ENCODE results near the gene RAD51B. TPM values are rescaled to one million over a fixed set of nuclear protein-coding genes. Genes with fewer than 3 reads are reported as not detected.

Gene RAD51B
- total RNA-seq, 1 experiment from 2014 or later, result 8.5 TPM

- TF ChIP-seq SIN3A (IDR thresholded peaks at IDR 0.05; ENCODE audit: borderline replicate concordance, insufficient read depth, low read depth, low read length), result no peak
- ChIA-PET POLR2A (interaction anchor here (0.7 kb wide), 1 partner anchor 706 kb away, joined by 5 read pairs; no protein-coding TSS in a partner anchor), CTCF (no interaction called here)
- H3K4me1 ChIP-seq (ENCODE audit: control insufficient read depth, insufficient read depth, low read length), result peaks cover 3% of the 10 kb centered on the region
- no peaks in the 10 kb centered on the region for H3K9me3 ChIP-seq (ENCODE audit: control insufficient read depth, insufficient read depth, low read depth, low read length)
- BruUV-seq (replicated peaks), result no TSS peak
- DNase-seq (ENCODE audit: low read depth, low spot score) (no peak), ATAC-seq (no peak)
- H3K4me3 ChIP-seq (ENCODE audit: low read depth in 2 of 2, low read length in 2 of 2), result no peak overlapping the region
- no peaks in the 10 kb centered on the region for H3K27me3 ChIP-seq (ENCODE audit: control insufficient read depth, insufficient read depth, low read length)
- intact Hi-C loops (cut with micrococcal nuclease; ENCODE audit: unreplicated experiment), result no loop called here
- in situ Hi-C loops (cut with HindIII; ENCODE audit: low pct_unique_long_range_greater_than_20kb, low sequenced_read_pairs), result no loop called here
- H3K36me3 ChIP-seq (ENCODE audit: control insufficient read depth, insufficient read depth, low read length), result no peaks in the 10 kb centered on the region
- no peak overlapping the region for H3K27ac ChIP-seq (ENCODE audit: low read length)
Observed at GRCh38 chr14:68474741-68475140, 655.2 kb downstream of the RAD51B start.

GRCh38 chr14:68475802-68476201 lies 656.2 kb downstream of the RAD51B start:
- no peak for ATAC-seq
- H3K4me1 ChIP-seq (ENCODE audit: control insufficient read depth, insufficient read depth, low read length), result peaks cover 3% of the 10 kb centered on the region; the same call in 1 of the 2 replicates

GRCh38 chr14:68476212-68477109 lies 656.9 kb downstream of the RAD51B start:
- CTCF ChIA-PET, result no interaction called here

More at GRCh38 chr14:68475802-68476201, 656.2 kb downstream of the RAD51B start:
- no peaks in the 10 kb centered on the region for H3K27me3 ChIP-seq (ENCODE audit: control insufficient read depth, insufficient read depth, low read length)
- intact Hi-C loops (cut with micrococcal nuclease; ENCODE audit: unreplicated experiment), result no loop called here
- no peak overlapping the region for H3K4me3 ChIP-seq (ENCODE audit: low read depth in 2 of 2, low read length in 2 of 2)
- H3K27ac ChIP-seq (ENCODE audit: low read length), result no peak overlapping the region
- BruUV-seq (replicated peaks), result no TSS peak
- in situ Hi-C loops (cut with HindIII; ENCODE audit: low pct_unique_long_range_greater_than_20kb, low sequenced_read_pairs), result no loop called here
- no peak for DNase-seq (ENCODE audit: low read depth, low spot score)
- H3K36me3 ChIP-seq (ENCODE audit: control insufficient read depth, insufficient read depth, low read length), result no peaks in the 10 kb centered on the region
- no peak for TF ChIP-seq POLR2AphosphoS5 (IDR thresholded peaks at IDR 0.05; ENCODE audit: low read depth, low read length)
- TF ChIP-seq CTCF (IDR thresholded peaks at IDR 0.05), result no peak
- TF ChIP-seq SIN3A (IDR thresholded peaks at IDR 0.05; ENCODE audit: borderline replicate concordance, insufficient read depth, low read depth, low read length), result no peak
- H3K9me3 ChIP-seq (ENCODE audit: control insufficient read depth, insufficient read depth, low read depth, low read length), result no peaks in the 10 kb centered on the region
- CTCF ChIA-PET, result no interaction called here
- POLR2A ChIA-PET, result no interaction called here

More at GRCh38 chr14:68476212-68477109, 656.9 kb downstream of the RAD51B start:
- H3K27ac ChIP-seq (ENCODE audit: low read length), result no peak overlapping the region
- in situ Hi-C loops (cut with HindIII; ENCODE audit: low pct_unique_long_range_greater_than_20kb, low sequenced_read_pairs) (no loop called here), intact Hi-C loops (cut with micrococcal nuclease; ENCODE audit: unreplicated experiment) (no loop called here)
- no peak for ATAC-seq
- peaks cover 3% of the 10 kb centered on the region; the same call in 1 of the 2 replicates for H3K4me1 ChIP-seq (ENCODE audit: control insufficient read depth, insufficient read depth, low read length)
- H3K4me3 ChIP-seq (ENCODE audit: low read depth in 2 of 2, low read length in 2 of 2), result no peak overlapping the region
- H3K36me3 ChIP-seq (ENCODE audit: control insufficient read depth, insufficient read depth, low read length), result no peaks in the 10 kb centered on the region
- H3K27me3 ChIP-seq (ENCODE audit: control insufficient read depth, insufficient read depth, low read length), result no peaks in the 10 kb centered on the region
- DNase-seq (ENCODE audit: low read depth, low spot score), result no peak
- no TSS peak for BruUV-seq (replicated peaks)
- no peak for TF ChIP-seq CTCF (IDR thresholded peaks at IDR 0.05)
- no peak for TF ChIP-seq TCF7L2 (IDR thresholded peaks at IDR 0.05; ENCODE audit: low read depth, low read length)
- TF ChIP-seq REST (IDR thresholded peaks at IDR 0.05; ENCODE audit: insufficient read depth in 1 of 2, low read depth in 2 of 2, low read length in 1 of 2), result no peak
- no peak for TF ChIP-seq POLR2AphosphoS5 (IDR thresholded peaks at IDR 0.05; ENCODE audit: low read depth, low read length)
- no peak for TF ChIP-seq SIN3A (IDR thresholded peaks at IDR 0.05; ENCODE audit: borderline replicate concordance, insufficient read depth, low read depth, low read length)
- POLR2A ChIA-PET, result no interaction called here
- no peaks in the 10 kb centered on the region for H3K9me3 ChIP-seq (ENCODE audit: control insufficient read depth, insufficient read depth, low read depth, low read length)
